GM23248 (cell line): ENCODE data around the gene CDKAL1.

Experiments used
- EZH2 ChIP-seq: fragments of 200-600 bp; sonication (generic); IDR thresholded peaks from 2 replicates; pipeline ENCODE4 v1.6.1; 2018; ENCODE audit warnings: antibody characterized with exemption, mild to moderate bottlenecking; ENCODE audit not compliant: insufficient read depth, poor library complexity, severe bottlenecking
- EZH2phosphoT487 ChIP-seq: fragments of 200-600 bp; sonication (generic); IDR thresholded peaks from 2 replicates; pipeline ENCODE4 v1.6.1; 2018; ENCODE audit warnings: antibody characterized with exemption, moderate library complexity, mild to moderate bottlenecking, low read depth; ENCODE audit not compliant: insufficient read depth

GRCh38 chr6:21051777-21052176, 517.5 kb downstream of the CDKAL1 start:
- TF ChIP-seq EZH2 (no peak), EZH2phosphoT487 (no peak)
